ENCODE data around the gene TFIP11.

Gene TFIP11

DNA sequence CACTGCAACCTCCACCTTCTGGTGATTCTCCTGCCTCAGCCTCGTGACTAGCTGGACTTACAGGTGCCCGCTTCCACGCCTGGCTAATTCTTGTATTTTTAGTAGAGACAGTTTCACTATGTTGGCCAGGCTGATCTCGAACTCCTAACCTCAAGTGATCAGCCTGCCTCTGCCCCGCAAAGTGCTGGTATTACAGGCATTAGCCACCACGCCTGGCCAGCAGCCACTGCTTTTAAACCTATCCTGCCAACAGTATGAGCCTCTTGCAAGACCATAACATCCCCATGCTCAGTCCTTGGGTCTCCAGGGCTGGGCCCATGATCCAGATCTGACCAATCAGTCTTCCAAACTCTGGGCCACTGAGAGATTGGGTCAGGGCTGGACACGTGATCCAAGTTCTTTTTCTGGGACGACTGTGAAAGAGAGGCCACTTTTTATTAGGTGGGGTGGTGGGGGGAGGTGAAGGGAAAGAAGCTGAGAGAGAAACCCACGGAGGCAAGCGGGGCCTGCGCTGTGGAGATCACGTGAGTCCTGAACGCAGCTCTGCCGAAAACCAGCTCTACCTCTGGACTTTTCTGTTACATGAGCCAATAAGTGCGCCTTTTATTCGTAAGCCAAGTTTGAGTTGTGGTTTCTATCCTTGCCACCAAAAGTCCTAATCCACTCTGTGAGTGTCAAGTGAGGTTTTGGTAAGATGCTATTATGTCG is 65.3 kb downstream of the TFIP11 start:
- no peak for DNase-seq

DNA sequence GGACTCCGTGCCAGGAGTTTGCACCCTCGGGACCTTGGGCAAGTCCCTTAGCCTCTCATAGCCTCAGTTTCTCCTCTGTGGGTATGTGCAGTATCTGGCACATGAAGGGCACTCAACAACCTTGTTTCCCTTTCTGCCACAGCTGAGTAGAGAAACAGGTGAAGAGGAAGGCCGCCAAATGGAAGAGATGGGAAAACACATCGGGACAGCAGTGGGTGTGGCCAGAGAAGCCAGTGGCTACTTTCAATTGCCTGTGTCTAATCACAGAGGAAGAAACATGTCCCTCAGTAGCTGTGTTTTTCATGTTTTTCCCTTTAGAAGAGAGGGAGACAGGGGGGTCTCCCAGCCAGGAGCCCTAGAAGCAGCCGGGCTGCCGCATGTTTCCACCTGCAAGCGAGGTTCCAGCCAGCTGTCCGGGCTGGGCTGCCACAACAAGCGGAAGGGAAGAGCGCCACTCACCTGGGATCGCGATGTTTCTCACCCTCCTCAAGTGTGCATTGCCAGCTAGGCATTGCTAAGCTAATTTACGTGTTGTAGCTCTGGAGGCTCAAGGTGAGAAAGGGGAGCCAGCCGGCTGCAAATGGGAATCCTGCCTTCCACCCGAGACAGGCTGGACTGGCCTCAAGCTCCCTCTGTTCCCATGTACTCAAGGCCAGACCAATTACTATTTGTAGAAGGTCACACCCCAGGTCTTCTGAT is 66.5 kb downstream of the TFIP11 start:
- no peak for DNase-seq

DNA sequence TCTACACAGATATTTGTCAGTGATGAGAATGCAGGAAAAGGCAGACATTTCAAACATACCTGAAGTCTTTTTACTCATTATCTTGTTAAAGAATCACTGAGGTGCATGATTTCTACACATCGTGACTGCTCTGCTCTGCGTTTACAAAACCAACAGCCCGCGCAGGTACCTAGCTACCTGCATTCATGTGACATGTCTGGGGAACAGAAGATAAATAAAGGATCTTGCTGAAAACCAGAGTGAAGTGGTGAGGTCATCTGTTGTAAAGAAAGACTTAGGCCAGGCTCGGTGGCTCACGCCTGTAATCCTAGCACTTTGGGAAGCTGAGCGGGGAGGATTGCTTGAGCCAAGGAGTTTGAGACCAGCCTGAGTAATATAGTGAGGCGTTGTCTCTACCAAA is 67.5 kb downstream of the TFIP11 start:
- DNase-seq: no peak

DNA sequence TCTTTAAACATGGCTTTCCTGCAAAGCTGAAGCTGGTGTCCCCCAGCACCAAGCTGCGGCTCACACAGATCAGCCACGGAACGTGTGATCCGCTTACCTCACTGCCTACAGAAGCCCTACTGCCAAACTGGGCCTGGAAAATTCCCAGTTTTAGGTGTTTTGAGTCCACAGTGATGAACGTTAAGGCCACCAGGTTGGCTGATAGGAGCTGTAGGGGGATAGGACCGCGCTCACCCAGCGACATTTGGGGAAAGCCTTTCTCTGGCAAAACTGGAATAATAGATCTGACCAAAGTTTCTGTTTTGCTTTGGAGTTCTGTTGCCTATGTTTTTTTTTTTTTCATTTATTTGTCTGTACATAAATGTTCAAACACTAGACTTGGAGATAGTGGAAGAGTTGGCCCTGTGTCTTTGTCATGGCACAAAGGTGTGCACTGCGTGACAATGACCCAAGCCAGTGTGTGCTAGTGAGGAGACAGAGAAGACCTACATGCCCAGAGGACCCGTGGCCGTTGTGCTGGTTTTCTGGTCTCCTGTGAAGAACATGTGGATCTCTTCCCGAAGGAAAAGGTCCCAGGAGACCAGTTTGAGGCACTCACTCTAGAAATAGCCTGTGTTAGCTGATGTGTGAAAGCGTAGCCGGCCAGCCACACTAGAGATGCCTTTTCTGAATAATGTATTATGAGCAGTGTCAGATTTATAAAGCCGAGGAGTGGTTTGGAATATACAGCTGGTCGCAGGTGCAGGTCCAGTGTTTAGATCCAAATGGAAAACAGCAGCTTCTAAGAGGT is 68.2 kb downstream of the TFIP11 start:
- DNase-seq: no peak

DNA sequence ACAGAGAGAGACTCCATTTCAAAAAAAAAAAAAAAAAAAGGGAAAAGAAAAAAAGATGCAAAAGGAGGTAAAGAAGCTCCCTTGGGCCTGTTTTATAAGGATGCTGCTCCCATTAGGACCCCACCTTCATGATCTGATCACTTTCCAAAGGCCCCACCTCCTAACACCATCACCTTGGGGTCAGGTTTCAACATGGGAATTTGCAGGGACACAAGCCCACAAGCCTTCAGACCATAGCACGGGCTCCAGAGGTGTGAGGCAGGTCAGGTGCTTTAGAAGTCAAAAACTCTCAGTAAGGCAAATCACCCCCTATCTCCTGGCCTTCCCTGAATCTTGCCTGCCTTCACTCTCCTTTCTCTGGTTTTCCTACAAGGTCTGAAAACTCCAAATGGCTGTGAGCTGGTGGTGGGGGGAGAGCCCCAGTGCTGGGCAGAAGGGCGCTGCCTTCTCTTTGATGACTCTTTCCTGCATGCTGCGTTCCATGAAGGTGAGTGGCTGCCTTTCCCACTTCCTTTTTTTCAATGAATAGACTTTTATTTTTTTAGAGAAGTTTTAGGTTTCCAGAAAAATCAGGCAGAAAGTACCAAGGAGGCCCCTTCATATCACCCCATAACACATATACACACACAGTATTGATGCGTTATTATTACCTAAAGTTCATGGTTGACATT is 70.1 kb downstream of the TFIP11 start:
- DNase-seq: no peak
